Astrocyte of the spinal cord (primary cell): ENCODE measurements around the gene CERT1.

Experiments
- DNase-seq: peaks from one replicate; pipeline ENCODE4 v3.0.0; 2011; ENCODE audit warnings: low read depth, low spot score
- H3K4me3 ChIP-seq: 2 replicates; pipeline ENCODE4 v1.5.1; 2011; ENCODE audit warnings: low read depth, mild to moderate bottlenecking, low read length, moderate library complexity
- in situ Hi-C: cut with HindIII; loops from 2 replicates; pipeline ENCODE4 v1.10.0; 2017; ENCODE audit warnings: low sequenced_read_pairs
- TF ChIP-seq, protein P1 (sequence below): IDR thresholded peaks from 2 replicates; pipeline ENCODE4 v1.5.1; 2012; ENCODE audit warnings: low read depth, mild to moderate bottlenecking, low read length, inconsistent platforms

CERT1 gene

DNA sequence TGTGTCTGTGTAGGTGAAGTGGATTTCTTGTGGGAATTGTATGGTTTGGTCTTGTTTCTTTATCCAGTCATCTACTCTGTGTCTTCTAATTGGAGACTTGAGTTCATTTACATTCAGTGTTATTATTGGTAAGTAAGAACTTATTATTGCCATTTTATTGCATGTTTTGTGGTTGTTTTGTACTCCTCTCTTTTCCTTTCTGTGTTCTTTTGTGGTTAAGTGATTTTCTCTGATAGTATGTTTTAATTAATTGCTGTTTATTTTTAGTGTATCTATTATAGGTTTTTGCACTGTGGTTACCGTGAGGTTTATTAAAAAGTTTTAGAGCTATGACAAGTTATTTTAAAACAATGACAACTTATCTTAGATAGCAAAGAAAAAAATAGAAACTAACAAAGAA is 8.3 kb upstream of the CERT1 start:
- in situ Hi-C loops = no loop called here
- no peak for DNase-seq
- TF ChIP-seq, protein P1, sequence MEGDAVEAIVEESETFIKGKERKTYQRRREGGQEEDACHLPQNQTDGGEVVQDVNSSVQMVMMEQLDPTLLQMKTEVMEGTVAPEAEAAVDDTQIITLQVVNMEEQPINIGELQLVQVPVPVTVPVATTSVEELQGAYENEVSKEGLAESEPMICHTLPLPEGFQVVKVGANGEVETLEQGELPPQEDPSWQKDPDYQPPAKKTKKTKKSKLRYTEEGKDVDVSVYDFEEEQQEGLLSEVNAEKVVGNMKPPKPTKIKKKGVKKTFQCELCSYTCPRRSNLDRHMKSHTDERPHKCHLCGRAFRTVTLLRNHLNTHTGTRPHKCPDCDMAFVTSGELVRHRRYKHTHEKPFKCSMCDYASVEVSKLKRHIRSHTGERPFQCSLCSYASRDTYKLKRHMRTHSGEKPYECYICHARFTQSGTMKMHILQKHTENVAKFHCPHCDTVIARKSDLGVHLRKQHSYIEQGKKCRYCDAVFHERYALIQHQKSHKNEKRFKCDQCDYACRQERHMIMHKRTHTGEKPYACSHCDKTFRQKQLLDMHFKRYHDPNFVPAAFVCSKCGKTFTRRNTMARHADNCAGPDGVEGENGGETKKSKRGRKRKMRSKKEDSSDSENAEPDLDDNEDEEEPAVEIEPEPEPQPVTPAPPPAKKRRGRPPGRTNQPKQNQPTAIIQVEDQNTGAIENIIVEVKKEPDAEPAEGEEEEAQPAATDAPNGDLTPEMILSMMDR = no peak
- no peak overlapping the region for H3K4me3 ChIP-seq

DNA sequence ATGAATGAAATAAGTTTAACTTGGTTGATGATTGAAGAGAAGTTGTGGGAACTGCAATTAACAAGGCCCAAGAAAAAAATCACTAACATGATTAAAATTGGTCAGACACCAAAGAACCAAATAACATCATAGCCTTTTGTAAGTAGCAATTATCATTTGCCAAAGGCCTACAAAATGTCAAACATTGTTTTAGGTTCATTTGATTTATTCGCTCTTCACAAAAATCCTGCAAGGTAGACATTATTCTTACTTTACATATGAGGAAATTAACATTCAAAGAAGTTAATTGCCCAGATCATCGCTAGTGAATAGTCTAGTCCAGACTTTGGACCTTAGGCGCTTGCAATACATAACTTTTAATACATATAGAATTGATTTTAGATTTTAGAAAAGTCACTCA is 2.9 kb upstream of the CERT1 start:
- H3K4me3 ChIP-seq = no peak overlapping the region
- TF ChIP-seq, protein P1 = no peak
- in situ Hi-C loops = no loop called here
- no peak for DNase-seq

DNA sequence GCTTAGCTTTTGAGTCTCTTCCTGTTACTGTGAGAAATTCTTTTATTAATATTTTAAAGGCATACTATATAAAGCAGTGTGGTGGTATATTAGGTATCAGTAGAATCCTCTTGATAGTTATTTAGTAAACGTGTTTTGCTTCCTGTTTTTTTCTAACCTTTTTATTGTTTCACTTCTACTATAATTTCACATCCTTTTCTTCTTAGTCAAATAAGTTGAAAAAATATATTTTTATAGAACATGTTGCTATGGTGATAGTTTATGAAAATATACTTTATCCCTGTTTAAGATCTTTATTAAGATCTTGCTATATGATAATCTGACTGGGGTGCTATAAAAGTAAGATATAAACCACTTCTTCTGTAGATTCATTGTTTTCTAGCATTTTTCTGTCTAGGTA is 2.4 kb upstream of the CERT1 start:
- DNase-seq = no peak
- no peak overlapping the region for H3K4me3 ChIP-seq
- TF ChIP-seq, protein P1 = no peak
- in situ Hi-C loops = no loop called here

DNA sequence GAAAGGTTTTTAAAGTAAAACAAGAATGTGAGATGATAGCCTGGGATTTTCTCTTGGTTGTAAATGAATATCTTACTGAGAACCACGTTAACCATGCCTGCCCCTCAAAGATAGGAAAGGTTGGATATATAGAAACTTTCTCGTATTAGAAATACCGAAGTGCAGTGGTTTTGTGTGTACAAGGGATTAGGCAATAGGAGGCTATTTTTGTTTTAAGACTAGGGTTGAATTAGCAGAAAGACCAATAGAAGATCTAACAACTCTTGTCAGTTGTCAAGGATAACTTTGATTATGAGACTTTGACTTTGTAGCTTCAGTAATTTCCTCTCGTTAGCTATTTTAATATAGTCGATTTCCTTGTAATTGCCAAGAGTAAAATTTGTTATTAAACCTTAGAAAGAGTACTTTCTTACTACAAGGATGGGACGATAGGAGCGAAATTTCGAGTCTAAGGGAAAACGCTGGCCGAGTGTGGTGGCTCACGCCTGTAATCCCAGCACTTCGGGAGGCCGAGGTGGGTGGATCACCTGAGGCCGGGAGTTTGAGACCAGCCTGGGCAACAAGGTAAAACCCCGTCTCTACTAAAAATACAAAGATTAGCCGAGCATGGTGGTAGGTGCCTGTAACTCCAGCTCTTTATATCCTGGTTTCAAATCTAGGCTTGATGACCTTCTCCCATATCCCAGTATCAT is 1.1 kb upstream of the CERT1 start:
- TF ChIP-seq, protein P1 = no peak
- in situ Hi-C loops = no loop called here
- peak overlapping the region; percentile 78 for H3K4me3 ChIP-seq
- no peak for DNase-seq

DNA sequence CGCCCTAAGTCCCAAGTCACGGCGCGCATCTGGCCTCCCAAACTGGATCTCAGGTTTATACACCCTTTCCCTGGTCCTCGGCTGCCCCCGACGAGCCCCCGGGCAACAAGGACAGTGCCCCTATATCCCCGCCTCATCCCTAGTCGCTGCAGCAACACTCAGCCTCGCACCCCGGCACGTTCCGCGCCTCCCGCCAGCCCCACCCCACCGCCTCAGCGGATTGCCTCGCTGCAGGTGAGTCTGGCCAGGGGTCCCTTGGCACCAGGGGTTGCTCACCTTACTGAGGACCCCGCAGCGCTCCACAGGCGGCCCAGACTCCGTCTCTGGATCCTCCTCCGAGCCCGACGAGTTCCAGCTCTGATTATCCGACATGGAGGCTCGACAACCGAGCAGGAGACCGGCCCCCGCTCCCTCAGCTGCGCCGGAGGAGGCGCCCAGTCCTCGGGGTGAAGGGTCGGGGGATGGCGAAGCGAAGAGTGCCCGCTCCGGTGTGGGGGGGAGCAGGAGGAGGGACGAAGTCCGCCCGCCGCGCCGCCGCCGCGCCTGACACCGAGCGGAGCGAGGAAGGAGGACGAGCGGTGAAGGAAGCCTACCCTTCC is 494 bp downstream of the CERT1 start:
- in situ Hi-C loops = no loop called here
- no peak for DNase-seq
- TF ChIP-seq, protein P1 = no peak
- peak overlapping the region; percentile 85 for H3K4me3 ChIP-seq

DNA sequence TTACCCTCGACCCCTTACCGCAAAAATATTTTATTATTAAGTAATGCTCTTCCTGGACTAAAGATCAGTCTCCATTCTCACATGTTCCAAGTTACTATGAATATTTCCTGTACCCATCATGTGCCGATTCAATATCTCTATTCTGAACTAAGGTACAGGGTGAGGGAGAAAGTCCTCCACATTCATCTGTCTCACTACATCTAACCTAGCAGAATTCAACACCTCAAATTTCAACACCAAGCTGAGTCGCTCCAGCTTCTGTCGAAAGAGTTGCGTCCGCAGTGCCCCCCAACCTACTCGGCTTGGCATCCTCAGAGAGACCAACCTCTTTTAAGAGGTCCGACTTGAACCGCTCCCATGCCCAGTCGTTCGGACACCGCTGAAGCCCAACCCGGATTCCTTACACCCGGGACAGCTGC is 1.0 kb downstream of the CERT1 start:
- DNase-seq = peak; percentile 38
- TF ChIP-seq, protein P1 = no peak
- H3K4me3 ChIP-seq = peak overlapping the region; percentile 85
- in situ Hi-C loops = no loop called here
